ENCODE data around the gene NOD1.
"Not testable (repeated sequence)": the region's sequence is repeated elsewhere in the genome, so short reads cannot be mapped to it uniquely, and the experiment has no call there.

The NOD1 gene

GRCh38 chr7:30504301-30505173, 26.0 kb upstream of the NOD1 start, which contains the start of gene GGCT:
TSS of gene GGCT (minus strand) at chr7:30504829. CDS start at chr7:30504709, 120 bp downstream.
- peak; percentile 97 for DNase-seq

- DNase-seq: no peak
These were observed 25.0 kb upstream of the NOD1 start for GRCh38 chr7:30503274-30504212.

- DNase-seq: no peak
These were observed 24.1 kb upstream of the NOD1 start for GRCh38 chr7:30502470-30503251.

- no peak for DNase-seq
These were observed 22.7 kb upstream of the NOD1 start for GRCh38 chr7:30501264-30501663.

GRCh38 chr7:30493228-30493627, 14.6 kb upstream of the NOD1 start:
- no peak for DNase-seq

GRCh38 chr7:30491417-30491816, 12.8 kb upstream of the NOD1 start:
- no peak for DNase-seq

GRCh38 chr7:30487371-30487770, 8.8 kb upstream of the NOD1 start:
- DNase-seq: no peak

GRCh38 chr7:30485667-30486066, 7.1 kb upstream of the NOD1 start:
- no peak for DNase-seq

- not testable (repeated sequence) for DNase-seq
These were observed 2.8 kb upstream of the NOD1 start for GRCh38 chr7:30481416-30481815.

- no peak for DNase-seq
These were observed 877 bp upstream of the NOD1 start for GRCh38 chr7:30479202-30480120.

- DNase-seq: peak; percentile 81
These were observed 2.0 kb downstream of the NOD1 start for GRCh38 chr7:30476459-30477145.

- DNase-seq: no peak
These were observed 3.0 kb downstream of the NOD1 start for GRCh38 chr7:30475580-30475979.

- no peak for DNase-seq
These were observed 3.7 kb downstream of the NOD1 start for GRCh38 chr7:30474893-30475292.

GRCh38 chr7:30474485-30474884, 4.1 kb downstream of the NOD1 start:
- DNase-seq: no peak

- no peak for DNase-seq
These were observed 4.7 kb downstream of the NOD1 start for GRCh38 chr7:30473903-30474302.

GRCh38 chr7:30472784-30473775, 5.5 kb downstream of the NOD1 start:
- DNase-seq: no peak

- DNase-seq: no peak
These were observed 6.4 kb downstream of the NOD1 start for GRCh38 chr7:30472081-30472783.

- no peak for DNase-seq
These were observed 7.4 kb downstream of the NOD1 start for GRCh38 chr7:30471205-30471604.

- DNase-seq: no peak
These were observed 7.8 kb downstream of the NOD1 start for GRCh38 chr7:30470771-30471170.

Measured in NCI-H748 treated with DMSO at 0.1 percent for 48 hours (cell line).